ENCODE measurements around the gene NIF3L1. TPM values are rescaled to one million over a fixed set of nuclear protein-coding genes. Genes with fewer than 3 reads are reported as not detected.

NIF3L1 gene
- total RNA-seq, 2 donors from 2014 or later = 23.2 to 37.8 TPM

Other genes with a start within 250 kb of the NIF3L1 start
- 100 to 1,000 TPM; 327 to 422 TPM for gene BZW1, start 77.5 kb upstream of the NIF3L1 start, total RNA-seq
- gene CLK1, start 24.7 kb upstream of the NIF3L1 start, total RNA-seq = 100 to 1,000 TPM; 108 to 168 TPM
- gene PPIL3, start 294 bp upstream of the NIF3L1 start, total RNA-seq = 10 to 100 TPM; 21.8 to 35.0 TPM
- 10 to 100 TPM; 33.8 to 43.9 TPM for gene ORC2, start 74.3 kb downstream of the NIF3L1 start, total RNA-seq
- gene HYCC2, start 182.3 kb downstream of the NIF3L1 start, total RNA-seq = 10 to 100 TPM; 55.0 to 64.6 TPM
- 100 to 1,000 TPM; 104 to 124 TPM for gene NDUFB3, start 182.6 kb downstream of the NIF3L1 start, total RNA-seq
- gene CFLAR, start 226.8 kb downstream of the NIF3L1 start, total RNA-seq = 100 to 1,000 TPM; 366 to 438 TPM

Measured in natural killer cell treated with Interleukin-12 subunit alpha and Interleukin-12 subunit beta and Interleukin-15 and Interleukin-18, amount 100 ng/mL, for 72 hours (primary cell).